Gastroesophageal sphincter (tissue), 3 donors: ENCODE data around the gene CDC23.

ENCODE experiments used
- CTCF ChIP-seq, 4 experiments: fragments of 200-600 bp in 2 of 4; fragments of 450-650 bp in 2 of 4; sonication (generic) in 1 of 4; IDR thresholded peaks; one replicate each; pipeline ENCODE4 v1.5.1; 2017 to 2019; ENCODE audit warnings: antibody characterized with exemption in 4 of 4, mild to moderate bottlenecking in 2 of 4, moderate library complexity in 2 of 4
- POLR2A ChIP-seq, 2 donors: fragments of 450-650 bp; IDR thresholded peaks; one replicate each; pipeline ENCODE4 v1.6.1; 2017; ENCODE audit warnings: antibody characterized with exemption in 2 of 2, mild to moderate bottlenecking in 2 of 2, moderate library complexity in 1 of 2

DNA sequence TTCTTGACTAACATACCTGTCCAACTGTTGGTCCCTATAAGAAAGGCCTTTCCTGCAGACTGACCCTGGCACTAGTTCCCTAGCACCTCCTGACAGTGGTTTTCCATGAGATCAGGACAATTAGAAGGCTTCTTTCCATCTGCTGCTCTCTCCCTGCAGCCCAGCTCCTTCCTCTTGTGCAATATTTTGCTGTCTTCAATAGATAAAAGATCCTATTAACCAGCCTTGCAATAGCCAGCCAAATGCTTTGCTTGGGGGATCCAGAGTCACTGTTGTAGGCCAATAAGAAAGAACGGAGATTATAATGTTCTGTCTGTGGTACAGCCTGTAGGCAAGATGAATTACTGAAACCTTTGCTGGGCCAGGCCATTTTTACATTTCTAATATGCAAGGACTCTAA is 55.5 kb downstream of the CDC23 start:
- no peak for TF ChIP-seq POLR2A (IDR thresholded peaks at IDR 0.05)
- TF ChIP-seq CTCF (IDR thresholded peaks at IDR 0.05): no peak
